SK-N-MC (cell line): ENCODE results near the gene FAM47E.

ENCODE experiments used
- DNase-seq: peaks from one replicate; pipeline ENCODE4 v3.0.0-alpha.2; 2011; ENCODE audit warnings: low read depth, low spot score
- H3K27ac ChIP-seq: fragments of 200-600 bp; sonication (generic); 2 replicates; pipeline ENCODE4 v1.5.1; 2016; ENCODE audit warnings: mixed run types
- H3K36me3 ChIP-seq: fragments of 200-600 bp; sonication (generic); 2 replicates; pipeline ENCODE4 v1.6.1; 2017; ENCODE audit warnings: antibody characterized with exemption, low read length, mixed read lengths; ENCODE audit not compliant: insufficient read depth
- H3K4me3 ChIP-seq: fragments of 200-600 bp; sonication (generic); 2 replicates; pipeline ENCODE4 v1.5.1; 2016
- H3K9ac ChIP-seq: fragments of 200-600 bp; sonication (generic); 2 replicates; pipeline ENCODE4 v1.8.0; 2017; ENCODE audit warnings: mixed run types, mixed read lengths; ENCODE audit not compliant: insufficient read length
- H3K9me3 ChIP-seq: fragments of 200-600 bp; sonication (generic); 2 replicates; pipeline ENCODE4 v1.6.1; 2017; ENCODE audit warnings: low read depth, mild to moderate bottlenecking, antibody characterized with exemption, low read length, moderate library complexity, mixed read lengths
- EZH2 ChIP-seq: fragments of 200-600 bp; sonication (generic); IDR thresholded peaks from one replicate; pipeline ENCODE4 v1.6.1; 2017; ENCODE audit warnings: antibody characterized with exemption
- FOXP2 ChIP-seq: optimal IDR thresholded peaks from 2 replicates; pipeline ENCODE3; 2011; ENCODE audit warnings: mild to moderate bottlenecking, moderate library complexity; ENCODE audit not compliant: insufficient read depth; ENCODE audit errors: extremely low read length, control extremely low read depth
- POLR2AphosphoS5 ChIP-seq: IDR thresholded peaks from 2 replicates; pipeline ENCODE4 v1.6.1; 2012; ENCODE audit warnings: mild to moderate bottlenecking, low read depth, low read length, borderline replicate concordance

Gene FAM47E

DNA sequence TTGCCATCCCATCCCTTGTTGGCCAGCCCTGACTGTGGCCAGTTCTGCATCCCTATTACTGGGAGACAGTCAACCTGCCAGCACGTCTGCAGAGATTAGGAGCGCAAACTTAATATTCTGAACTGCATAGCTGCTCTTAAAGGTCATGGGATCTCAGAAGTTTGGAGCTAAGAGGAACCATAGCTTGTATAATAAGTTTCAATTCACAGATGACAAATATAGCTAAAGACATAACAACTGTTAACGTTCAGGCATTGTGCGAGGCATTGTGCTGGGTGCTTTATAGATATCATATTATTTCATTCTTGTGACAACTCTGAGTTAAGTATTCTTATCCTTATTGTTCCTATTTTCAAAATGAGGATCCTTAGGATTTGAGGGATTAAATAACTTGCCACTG is 41.6 kb upstream of the FAM47E start:
- H3K4me3 ChIP-seq, result no peak overlapping the region
- no peaks in the 10 kb centered on the region for H3K36me3 ChIP-seq
- TF ChIP-seq POLR2AphosphoS5 (no peak), FOXP2 (no peak), EZH2 (no peak)
- H3K9ac ChIP-seq, result no peak overlapping the region
- H3K27ac ChIP-seq, result no peak overlapping the region
- DNase-seq, result no peak
- H3K9me3 ChIP-seq, result no peaks in the 10 kb centered on the region

DNA sequence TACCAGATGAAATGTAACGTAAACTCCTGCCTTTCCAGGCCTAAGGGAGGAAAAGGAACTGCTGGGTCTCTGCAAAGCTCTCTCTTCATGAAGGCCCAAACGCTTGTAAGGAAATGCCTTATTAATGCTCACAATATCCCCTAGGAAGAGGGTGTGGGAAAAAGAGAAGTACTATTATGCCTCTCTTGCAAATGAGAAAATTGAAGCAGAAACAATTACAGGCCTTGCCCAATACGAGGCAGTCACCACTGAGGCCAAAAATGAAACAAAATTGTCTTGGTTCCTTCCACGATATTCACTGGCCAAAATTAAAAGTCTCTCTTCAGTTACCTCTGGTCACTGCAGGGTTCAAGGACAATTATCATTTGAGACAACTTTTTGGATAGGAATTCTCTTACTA is 41.1 kb upstream of the FAM47E start:
- no peak overlapping the region for H3K4me3 ChIP-seq
- H3K9me3 ChIP-seq, result no peaks in the 10 kb centered on the region
- TF ChIP-seq EZH2 (no peak), FOXP2 (no peak), POLR2AphosphoS5 (no peak)
- no peak overlapping the region for H3K27ac ChIP-seq
- DNase-seq, result no peak
- H3K36me3 ChIP-seq, result no peaks in the 10 kb centered on the region
- H3K9ac ChIP-seq, result no peak overlapping the region

DNA sequence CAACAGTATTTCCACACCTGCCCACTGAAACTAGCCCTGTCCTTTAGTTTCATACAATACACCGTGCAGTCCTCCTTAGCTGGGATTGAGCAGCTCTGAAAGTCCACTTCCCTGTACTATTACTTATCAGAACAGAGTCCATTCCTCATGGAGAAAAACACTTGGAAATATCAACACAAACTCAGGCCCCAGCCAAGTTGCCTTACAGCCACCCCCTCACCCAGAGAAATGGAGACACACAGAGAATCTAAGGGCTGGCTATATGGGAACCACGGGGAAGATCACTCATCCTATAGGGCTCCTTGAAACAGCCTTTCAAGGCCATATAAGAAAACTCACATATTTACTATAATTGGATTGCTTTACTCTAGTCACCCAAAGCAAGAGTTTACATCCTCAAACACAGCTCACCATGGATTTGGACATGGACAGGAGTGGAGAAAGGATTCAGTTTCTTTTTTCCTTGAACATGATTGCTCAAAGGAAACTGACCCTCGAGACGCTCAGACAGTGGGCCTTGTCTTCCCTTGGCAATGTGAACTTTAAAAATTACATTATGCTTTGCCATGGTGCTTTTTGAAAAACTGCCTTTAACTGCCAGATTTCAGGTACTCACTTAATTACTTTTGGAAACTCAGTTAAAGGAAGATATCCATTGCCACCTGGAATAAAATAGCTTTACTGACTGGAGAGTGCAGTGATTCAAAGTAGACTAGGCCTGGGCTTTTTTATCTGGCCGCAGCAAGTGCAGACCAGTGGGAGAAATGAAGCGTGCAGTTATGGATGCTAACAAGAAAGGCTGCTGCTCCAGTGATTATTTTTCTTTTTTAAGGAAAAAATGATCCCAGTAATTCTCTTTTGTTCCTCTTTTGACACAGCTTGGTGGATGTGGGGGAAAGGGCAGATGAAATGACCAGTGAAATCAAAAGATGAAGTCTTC is 39.5 kb upstream of the FAM47E start:
- no peak overlapping the region for H3K27ac ChIP-seq
- DNase-seq, result no peak
- no peaks in the 10 kb centered on the region for H3K9me3 ChIP-seq
- H3K36me3 ChIP-seq, result no peaks in the 10 kb centered on the region
- peak overlapping the region; percentile 93 for H3K4me3 ChIP-seq
- TF ChIP-seq POLR2AphosphoS5 (no peak), FOXP2 (no peak), EZH2 (no peak)
- H3K9ac ChIP-seq, result peak overlapping the region; percentile 80

DNA sequence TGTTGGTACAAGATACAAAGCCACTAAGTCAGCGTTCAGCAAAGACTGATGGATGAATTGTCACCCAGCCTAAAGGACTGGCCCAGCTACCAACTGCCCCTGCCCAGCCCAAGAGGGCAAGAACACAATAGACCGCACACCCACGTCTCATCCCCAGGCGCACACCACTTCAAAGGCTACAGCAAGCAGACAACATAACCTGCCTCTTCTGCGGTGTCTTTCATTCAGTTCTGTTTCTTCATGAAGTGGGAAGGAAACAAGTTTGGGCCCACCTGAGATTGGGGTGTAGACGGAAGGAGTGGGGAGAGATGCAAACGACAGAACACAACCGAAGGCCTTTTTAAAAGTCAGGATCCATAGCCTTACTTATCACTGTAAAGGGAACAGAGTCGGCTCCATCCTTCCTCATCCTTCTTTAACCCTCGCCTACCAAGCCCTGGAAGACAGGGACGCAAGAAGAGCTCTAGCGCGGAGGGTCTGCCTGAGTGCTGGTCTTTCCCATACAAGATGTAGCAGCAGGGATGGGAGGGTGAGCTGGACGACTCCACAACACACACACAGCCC is 38.6 kb upstream of the FAM47E start:
- TF ChIP-seq POLR2AphosphoS5 (no peak), EZH2 (no peak), FOXP2 (no peak)
- Histone ChIP-seq H3K36me3 (no peaks in the 10 kb centered on the region), H3K9me3 (no peaks in the 10 kb centered on the region), H3K4me3 (peak overlapping the region; percentile 93), H3K27ac (no peak overlapping the region), H3K9ac (peak overlapping the region; percentile 80)
- no peak for DNase-seq

DNA sequence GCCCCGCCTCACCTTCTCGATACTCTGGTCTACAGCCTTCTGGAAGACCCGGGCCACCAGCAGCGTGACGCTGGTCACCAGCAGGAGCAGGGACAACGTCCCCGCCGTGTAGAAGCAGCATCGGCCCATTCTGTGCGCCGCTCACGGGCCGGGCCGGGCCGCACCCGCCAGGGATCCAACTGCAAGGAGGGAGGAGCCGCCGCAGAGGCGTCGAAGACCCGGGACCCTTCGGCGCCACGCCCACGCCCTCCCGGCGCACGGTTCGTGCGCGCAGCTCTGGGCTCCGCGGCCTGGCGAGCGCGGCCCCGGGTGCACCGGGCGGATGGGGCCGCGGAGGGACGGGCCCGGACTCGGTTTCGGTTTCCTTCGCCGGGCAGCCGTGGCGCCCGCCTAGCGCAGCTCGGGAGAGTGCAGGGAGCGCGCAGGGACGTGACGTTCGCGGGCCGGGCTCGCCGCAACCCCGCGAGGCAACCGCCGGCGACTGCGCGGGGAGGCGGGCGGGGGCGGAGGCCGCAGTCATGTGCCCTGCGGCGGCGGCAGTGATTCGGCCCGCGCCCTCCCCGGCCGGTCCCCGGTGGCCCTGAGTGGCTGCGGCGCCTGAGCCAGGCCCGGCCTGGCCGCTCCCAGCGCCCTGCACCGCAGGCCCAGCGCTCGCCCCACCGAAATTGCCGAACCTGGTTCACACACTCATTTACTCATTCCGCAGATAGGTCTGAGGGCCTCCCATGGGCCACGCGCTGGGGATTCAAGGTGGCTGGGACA is 37.9 kb upstream of the FAM47E start, which contains the start of gene SCARB2:
Gene SCARB2, minus strand, starts transcription at position 410 of the 762 bp plus-strand sequence. Its CDS starts 281 bp downstream, at position 129.
- no peaks in the 10 kb centered on the region for H3K9me3 ChIP-seq
- no peak within 1 kb of the TSS for H3K27ac ChIP-seq
- no peaks in the 10 kb centered on the region for H3K36me3 ChIP-seq
- peak within 1 kb of the TSS; percentile 80 for H3K9ac ChIP-seq
- no peak for DNase-seq
- TF ChIP-seq POLR2AphosphoS5 (peak; percentile 67; the same call in 1 of the 2 replicates), FOXP2 (no peak), EZH2 (no peak)
- H3K4me3 ChIP-seq, result peak within 1 kb of the TSS; percentile 93

DNA sequence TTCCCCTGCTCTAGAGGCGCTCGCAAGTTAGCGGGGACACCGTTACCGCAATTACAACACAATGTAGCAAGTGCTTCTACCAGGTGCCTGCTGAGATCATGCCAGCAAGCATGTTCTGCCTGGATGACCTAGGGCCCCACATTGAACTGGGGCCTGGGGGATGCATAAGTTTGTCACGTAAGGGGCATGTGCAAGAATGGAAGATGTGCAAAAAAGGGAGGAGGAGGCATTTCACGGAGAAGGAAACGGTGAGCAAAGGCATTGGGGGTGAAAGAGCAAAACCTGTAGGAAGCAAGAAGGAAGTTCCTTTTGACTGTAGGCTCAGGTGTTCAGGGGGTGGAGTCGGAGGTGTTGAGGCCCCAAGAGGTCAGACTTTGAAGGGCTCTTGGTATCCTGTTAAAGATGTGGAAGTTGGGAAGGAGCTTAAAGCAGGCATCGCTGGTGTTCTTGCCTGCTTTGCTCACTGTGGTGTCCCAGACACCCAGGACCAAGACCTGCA is 37.3 kb upstream of the FAM47E start:
- Histone ChIP-seq H3K4me3 (peak overlapping the region; percentile 93), H3K27ac (no peak overlapping the region), H3K9ac (peak overlapping the region; percentile 80), H3K9me3 (no peaks in the 10 kb centered on the region), H3K36me3 (no peaks in the 10 kb centered on the region)
- DNase-seq, result no peak
- TF ChIP-seq POLR2AphosphoS5, result 0 out of 2 replicates have a peak, but pooled peaks have one; percentile 4
- TF ChIP-seq FOXP2, result no peak
- no peak for TF ChIP-seq EZH2

DNA sequence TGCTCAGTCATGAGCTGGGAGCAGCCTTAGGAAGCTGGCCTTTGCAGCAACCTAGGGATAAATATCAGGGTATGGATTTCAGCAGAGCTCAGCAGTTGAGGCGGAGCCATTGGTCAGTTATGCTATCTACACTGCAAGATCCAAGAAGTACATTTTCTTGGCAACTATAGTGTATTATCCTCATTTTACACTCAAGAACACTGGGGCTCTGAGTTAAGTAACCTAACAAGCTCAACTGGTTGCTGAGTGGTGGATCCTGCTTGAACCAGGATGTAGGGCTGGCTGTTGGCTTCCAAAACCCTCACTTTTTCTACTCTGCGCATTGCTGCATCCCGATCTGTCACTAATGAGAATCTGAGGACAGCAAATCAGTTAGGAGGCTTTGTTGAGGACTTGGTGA is 36.4 kb upstream of the FAM47E start:
- H3K36me3 ChIP-seq, result no peaks in the 10 kb centered on the region
- no peaks in the 10 kb centered on the region for H3K9me3 ChIP-seq
- no peak for TF ChIP-seq POLR2AphosphoS5
- TF ChIP-seq FOXP2, result no peak
- no peak for TF ChIP-seq EZH2
- no peak overlapping the region for H3K9ac ChIP-seq
- DNase-seq, result no peak
- no peak overlapping the region for H3K27ac ChIP-seq
- H3K4me3 ChIP-seq, result no peak overlapping the region

DNA sequence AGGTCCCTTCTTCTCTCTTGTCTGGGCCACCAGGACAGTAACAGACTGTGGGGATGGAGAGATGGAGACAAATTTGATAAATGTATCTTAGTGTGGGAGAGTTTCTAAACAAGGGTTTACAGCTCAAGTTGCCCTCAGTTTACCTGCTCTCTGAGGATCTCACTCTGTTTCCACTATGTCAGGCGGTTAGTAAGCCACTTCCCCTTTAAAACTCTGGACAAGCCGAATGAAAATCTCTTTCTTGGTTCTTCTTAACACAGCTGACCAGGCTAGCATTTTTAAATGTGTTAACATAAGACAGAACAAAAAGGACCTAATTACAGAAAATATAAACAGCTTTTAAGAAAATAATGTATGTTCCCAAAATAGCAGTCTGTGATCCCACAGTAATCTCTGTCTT is 35.0 kb upstream of the FAM47E start:
- H3K27ac ChIP-seq, result no peak overlapping the region
- no peak overlapping the region for H3K9ac ChIP-seq
- H3K9me3 ChIP-seq, result no peaks in the 10 kb centered on the region
- H3K36me3 ChIP-seq, result no peaks in the 10 kb centered on the region
- DNase-seq, result no peak
- H3K4me3 ChIP-seq, result no peak overlapping the region
- TF ChIP-seq POLR2AphosphoS5, result no peak
- TF ChIP-seq FOXP2, result no peak
- TF ChIP-seq EZH2, result no peak
